Suppressor macrophage treated with lipopolysaccharide for 1 hour (primary cell): ENCODE data around the gene RHBDD3.

Source experiments
- DNase-seq, 3 donors: peaks; one replicate each; pipeline ENCODE4 v3.0.0-alpha.2; 2020 to 2022

Gene RHBDD3

GRCh38 chr22:29267858-29268510 lies at the start of gene RHBDD3, which contains the start of gene EWSR1:
TSS of gene RHBDD3 (minus strand) at chr22:29267981. CDS start at chr22:29265626, 2,355 bp downstream.
TSS of gene EWSR1 (plus strand) at chr22:29268268. CDS start at chr22:29268337, 69 bp downstream.
- peak; percentile 98 for DNase-seq

- no peak for DNase-seq
These were observed 48.5 kb upstream of the RHBDD3 start for GRCh38 chr22:29316141-29316828.

- peak in 1 of 3 donors; percentile 47 for DNase-seq
These were observed 47.7 kb upstream of the RHBDD3 start, which contains the start of gene RASL10A for GRCh38 chr22:29315286-29316140. TSS of gene RASL10A (minus strand) at chr22:29315697. CDS start at chr22:29315246, 451 bp downstream.

GRCh38 chr22:29314537-29315285 lies 46.9 kb upstream of the RHBDD3 start:
- DNase-seq: peak; percentile 35 to 59 (median 48)

GRCh38 chr22:29313576-29314466 lies 46.0 kb upstream of the RHBDD3 start:
- DNase-seq: no peak

- DNase-seq: peak; percentile 47 to 66 (median 51)
These were observed 45.4 kb upstream of the RHBDD3 start for GRCh38 chr22:29313126-29313575.

GRCh38 chr22:29312218-29313125 lies 44.7 kb upstream of the RHBDD3 start:
- DNase-seq: no peak

- DNase-seq: no peak
These were observed 43.9 kb upstream of the RHBDD3 start for GRCh38 chr22:29311464-29312217.

- peak; percentile 99 to 100 (median 99) for DNase-seq
These were observed 43.1 kb upstream of the RHBDD3 start for GRCh38 chr22:29310863-29311339.

GRCh38 chr22:29310065-29310862 lies 42.5 kb upstream of the RHBDD3 start:
- no peak for DNase-seq

- no peak for DNase-seq
These were observed 41.7 kb upstream of the RHBDD3 start for GRCh38 chr22:29309332-29310064.

GRCh38 chr22:29308791-29309262 lies 41.0 kb upstream of the RHBDD3 start:
- no peak for DNase-seq

- no peak for DNase-seq
These were observed 40.5 kb upstream of the RHBDD3 start for GRCh38 chr22:29308148-29308790.

- no peak for DNase-seq
These were observed 39.9 kb upstream of the RHBDD3 start for GRCh38 chr22:29307596-29308147.

GRCh38 chr22:29306835-29307595 lies 39.2 kb upstream of the RHBDD3 start:
- DNase-seq: peak; percentile 80 to 94 (median 87)
